GM19395 (cell line): ENCODE measurements around the gene CEP170B.
"Not testable (repeated sequence)": the region's sequence is repeated elsewhere in the genome, so short reads cannot be mapped to it uniquely, and the experiment has no call there.

ENCODE experiments used
- ATAC-seq: cut with Tn5 transposase; IDR thresholded peaks from one replicate; pipeline ENCODE4 v1.9.1; 2021; ENCODE audit warnings: mild to moderate bottlenecking, moderate library complexity; ENCODE audit not compliant: unreplicated experiment

The CEP170B gene

GRCh38 chr14:104888489-104889374, 23.7 kb downstream of the CEP170B start:
- ATAC-seq: no peak

- no peak for ATAC-seq
Measured at GRCh38 chr14:104889375-104889757, 24.3 kb downstream of the CEP170B start.

- not testable (repeated sequence) for ATAC-seq
Measured at GRCh38 chr14:104890292-104890691, 25.2 kb downstream of the CEP170B start.

- ATAC-seq: no peak
Measured at GRCh38 chr14:104891121-104891551, 26.1 kb downstream of the CEP170B start.

GRCh38 chr14:104891664-104892530, 26.8 kb downstream of the CEP170B start:
- ATAC-seq: no peak

- ATAC-seq: no peak
Measured at GRCh38 chr14:104892531-104893434, 27.7 kb downstream of the CEP170B start.

- ATAC-seq: no peak
Measured at GRCh38 chr14:104893435-104894207, 28.6 kb downstream of the CEP170B start.

- no peak for ATAC-seq
Measured at GRCh38 chr14:104894331-104895206, 29.5 kb downstream of the CEP170B start.

GRCh38 chr14:104895207-104895785, 30.2 kb downstream of the CEP170B start:
- ATAC-seq: no peak

- no peak for ATAC-seq
Measured at GRCh38 chr14:104895786-104896661, 31.0 kb downstream of the CEP170B start.

GRCh38 chr14:104897330-104898194, 32.5 kb downstream of the CEP170B start:
- ATAC-seq: no peak

- ATAC-seq: no peak
Measured at GRCh38 chr14:104898195-104898558, 33.1 kb downstream of the CEP170B start.

GRCh38 chr14:104898870-104899510, 33.9 kb downstream of the CEP170B start:
- no peak for ATAC-seq

GRCh38 chr14:104899781-104900180, 34.7 kb downstream of the CEP170B start:
- ATAC-seq: no peak

GRCh38 chr14:104900639-104901512, 35.8 kb downstream of the CEP170B start:
- ATAC-seq: no peak
